ENCODE measurements around the gene PPP1R3F.
"Not testable (repeated sequence)": the region's sequence is repeated elsewhere in the genome, so short reads cannot be mapped to it uniquely, and the experiment has no call there.

PPP1R3F gene

GRCh38 chrX:49303346-49303745, 33.8 kb downstream of the PPP1R3F start, which contains the start of gene GAGE10:
Gene GAGE10, plus strand, starts transcription at chrX:49303646. Its CDS starts 1,214 bp downstream, at chrX:49304860.
- DNase-seq (ENCODE audit: low read depth in 1 of 2, low spot score in 1 of 2) = no peak
- no peak for TF ChIP-seq SPI1 (IDR thresholded peaks at IDR 0.05; ENCODE audit: borderline replicate concordance, low read depth)
- no peak for TF ChIP-seq CTCF (IDR thresholded peaks at IDR 0.05; ENCODE audit: insufficient read depth, low read length)
- TF ChIP-seq GABPA (IDR thresholded peaks at IDR 0.05; ENCODE audit: low read depth) = no peak
- no peak for TF ChIP-seq REST (IDR thresholded peaks at IDR 0.05; ENCODE audit: insufficient replicate concordance, low read depth)
- no peak within 1 kb of the TSS for H3K4me3 ChIP-seq (replicated peaks; ENCODE audit: insufficient read depth, low read length)
- no peaks in the 10 kb centered on the region for H3K27me3 ChIP-seq (ENCODE audit: insufficient read depth, poor library complexity, severe bottlenecking)
- H3K27ac ChIP-seq (replicated peaks) = no peak within 1 kb of the TSS

GRCh38 chrX:49307775-49308174, 38.2 kb downstream of the PPP1R3F start:
- not testable (repeated sequence) for DNase-seq (ENCODE audit: low read depth in 1 of 2, low spot score in 1 of 2); H3K27ac ChIP-seq (replicated peaks); H3K27me3 ChIP-seq (ENCODE audit: insufficient read depth, poor library complexity, severe bottlenecking); H3K4me3 ChIP-seq (replicated peaks; ENCODE audit: insufficient read depth, low read length)

DNA sequence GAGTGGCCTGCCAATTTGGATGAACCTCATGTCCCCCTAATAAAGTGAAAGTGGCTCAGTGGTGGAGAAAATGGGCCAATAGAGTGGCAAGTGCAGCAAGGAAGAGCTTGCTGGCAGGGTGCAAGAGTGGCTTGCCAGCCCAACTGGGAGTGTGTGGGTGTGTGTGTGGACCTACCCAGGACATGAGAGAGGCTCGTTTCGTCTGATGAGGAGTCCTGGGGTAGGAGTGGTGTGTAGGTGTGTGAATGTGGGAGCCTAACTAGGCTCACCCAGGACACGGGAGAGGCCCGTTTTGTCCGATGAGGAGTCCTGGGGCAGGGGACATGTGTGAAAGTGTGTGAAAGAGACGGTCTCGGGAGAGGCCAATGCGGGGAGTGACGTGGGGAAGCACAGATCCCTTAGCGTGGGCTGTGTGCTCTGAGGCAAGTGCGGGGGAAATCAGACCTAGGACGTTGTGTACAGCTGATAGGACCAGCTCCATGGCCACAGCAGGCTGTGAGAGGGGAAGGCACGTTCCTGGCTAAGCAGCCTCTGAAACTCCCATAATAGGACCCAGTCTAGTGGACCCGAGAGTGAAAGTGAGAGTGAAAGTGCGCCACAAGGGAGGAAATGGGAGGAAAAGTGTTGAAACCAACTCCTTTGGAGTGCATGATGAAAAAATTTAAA, 39.1 kb downstream of the PPP1R3F start:
- no peak overlapping the region for H3K4me3 ChIP-seq (replicated peaks; ENCODE audit: insufficient read depth, low read length)
- peak in 1 of 2 experiments; percentile 3 for DNase-seq (ENCODE audit: low read depth in 1 of 2, low spot score in 1 of 2)

More for the DNA sequence above, 39.1 kb downstream of the PPP1R3F start:
- Histone ChIP-seq H3K27me3 (ENCODE audit: insufficient read depth, poor library complexity, severe bottlenecking) (no peaks in the 10 kb centered on the region), H3K27ac (replicated peaks) (no peak overlapping the region)
- TF ChIP-seq POLR2AphosphoS5 (IDR thresholded peaks at IDR 0.05; ENCODE audit: low read depth) (no peak), CTCF (IDR thresholded peaks at IDR 0.05; ENCODE audit: insufficient read depth, low read length) (no peak), SPI1 (IDR thresholded peaks at IDR 0.05; ENCODE audit: borderline replicate concordance, low read depth) (no peak), REST (IDR thresholded peaks at IDR 0.05; ENCODE audit: insufficient replicate concordance, low read depth) (no peak), GABPA (IDR thresholded peaks at IDR 0.05; ENCODE audit: low read depth) (no peak)

Data from HL-60 (cell line).